HepG2 (cell line): ENCODE measurements around the gene ACD. TPM values are rescaled to one million over a fixed set of nuclear protein-coding genes. Genes with fewer than 3 reads are reported as not detected.

Experiments
- ATAC-seq: fragments of 200-7000 bp; cut with Tn5 transposase; 3 replicates; pipeline ENCODE4 v1.9.1; 2020; ENCODE audit warnings: mild to moderate bottlenecking, moderate library complexity
- BruUV-seq: library from RNA; stranded (reverse); fragments of 400-500 nt; replicated peaks from 2 replicates; lab custom pipeline; 2021; lab: Mats Ljungman, UMichigan
- CTCF ChIA-PET: fragments of 300-600 bp; formaldehyde crosslinking; extraction: SDS; loops from one replicate; lab custom pipeline; 2021; ENCODE audit warnings: low total read pairs, inconsistent platforms, low intra/inter-chr PET ratio; lab: Yijun Ruan, JAX
- POLR2A ChIA-PET: fragments of 350-600 bp; sonication (Branson Sonifier 250); formaldehyde crosslinking; loops from one replicate; lab custom pipeline; 2020; ENCODE audit warnings: antibody characterized with exemption, inconsistent platforms; lab: Yijun Ruan, JAX
- DNase-seq: peaks from one replicate; pipeline ENCODE4 v3.0.0-alpha.2; 2015; ENCODE audit warnings: low spot score
- FAIRE-seq: peaks from 3 replicates; lab custom pipeline; 2011; peaks lifted over from hg19 to GRCh38; lab: Jason Lieb, UNC
- H2AFZ ChIP-seq: one replicate; pipeline ENCODE4 v1.6.1; 2011; ENCODE audit warnings: low read length, inconsistent platforms
- H3K27ac ChIP-seq: fragments of 300-600 bp; 3 replicates; pipeline ENCODE4 v1.8.0; 2011; ENCODE audit warnings: mixed run types, mild to moderate bottlenecking, mixed read lengths, low read length, inconsistent platforms; ENCODE audit not compliant: insufficient read depth; ENCODE audit errors: extremely low read length
- H3K27me3 ChIP-seq, 2 experiments: fragments of 200-600 bp in 1 of 2; 2 replicates in 1 of 2; 3 replicates in 1 of 2; pipeline versions ENCODE4 v1.6.0 to v1.8.0; 2011; ENCODE audit warnings: low read length in 2 of 2, mild to moderate bottlenecking in 2 of 2, moderate library complexity in 2 of 2, inconsistent platforms in 1 of 2; ENCODE audit not compliant: insufficient read depth in 2 of 2, control insufficient read depth in 1 of 2
- H3K36me3 ChIP-seq, 2 experiments: fragments of 200-600 bp in 1 of 2; replicated peaks in 1 of 2; 2 replicates in 1 of 2; 3 replicates in 1 of 2; pipeline versions ENCODE4 v1.5.1 to v1.8.0; 2011; ENCODE audit warnings: low read length in 2 of 2, inconsistent platforms in 1 of 2; ENCODE audit not compliant: insufficient read depth in 2 of 2, control insufficient read depth in 1 of 2
- H3K4me1 ChIP-seq: 2 replicates; pipeline ENCODE4 v1.5.1; 2012; ENCODE audit warnings: low read length, inconsistent platforms; ENCODE audit not compliant: insufficient read depth
- H3K4me2 ChIP-seq: 2 replicates; pipeline ENCODE4 v1.6.0; 2011; ENCODE audit warnings: low read depth, low read length, inconsistent platforms
- H3K4me3 ChIP-seq, 3 experiments: fragments of 200-600 bp in 1 of 3; sonication (generic), shearing (Covaris generic) in 1 of 3; replicated peaks in 1 of 3; 2 replicates each; pipeline ENCODE4 v1.5.1; 2011 to 2016; ENCODE audit warnings: low read length in 3 of 3, inconsistent platforms in 2 of 3, low read depth in 2 of 3, mild to moderate bottlenecking in 2 of 3, control low read depth in 1 of 3, mixed read lengths in 1 of 3; ENCODE audit not compliant: insufficient read depth in 1 of 3
- H3K79me2 ChIP-seq: one replicate; pipeline ENCODE4 v1.6.1; 2011; ENCODE audit warnings: low read length, inconsistent platforms; ENCODE audit not compliant: insufficient read depth
- H3K9ac ChIP-seq: 2 replicates; pipeline ENCODE4 v1.6.0; 2011; ENCODE audit warnings: mild to moderate bottlenecking, low read depth, low read length, inconsistent platforms; ENCODE audit not compliant: insufficient read depth
- H3K9me3 ChIP-seq: 2 replicates; pipeline ENCODE4 v1.5.1; 2012; ENCODE audit warnings: mild to moderate bottlenecking, low read length
- H4K20me1 ChIP-seq: 2 replicates; pipeline ENCODE4 v1.6.0; 2011; ENCODE audit warnings: inconsistent platforms, mild to moderate bottlenecking, low read length, moderate library complexity; ENCODE audit not compliant: insufficient read depth
- ADNP ChIP-seq: sonication (generic); formaldehyde crosslinking; IDR thresholded peaks from 2 replicates; pipeline ENCODE4 v1.4.0; 2020; ENCODE audit warnings: missing genetic modification reagents
- ATF6 ChIP-seq: sonication (generic); formaldehyde crosslinking; conservative IDR thresholded peaks from 2 replicates; pipeline ENCODE4 v1.4.0; 2020; ENCODE audit warnings: missing genetic modification reagents
- BORCS8-MEF2B ChIP-seq: sonication (generic); formaldehyde crosslinking; IDR thresholded peaks from 2 replicates; pipeline ENCODE4 v1.8.0; 2022; ENCODE audit warnings: mild to moderate bottlenecking, missing genetic modification reagents
- IRF2 ChIP-seq: IDR thresholded peaks from 2 replicates; pipeline ENCODE4 v1.6.1; 2018; ENCODE audit warnings: missing genetic modification reagents, missing compliant biosample characterization
- LBX2 ChIP-seq: sonication (generic); formaldehyde crosslinking; IDR thresholded peaks from 2 replicates; pipeline ENCODE4 v1.5.0; 2020; ENCODE audit warnings: missing genetic modification reagents, mild to moderate bottlenecking, borderline replicate concordance
- MYNN ChIP-seq: sonication (generic); formaldehyde crosslinking; IDR thresholded peaks from 2 replicates; pipeline ENCODE4 v1.4.0; 2020; ENCODE audit warnings: mild to moderate bottlenecking, low read depth, missing genetic modification reagents
- NCOA1 ChIP-seq: sonication (generic); formaldehyde crosslinking; IDR thresholded peaks from 2 replicates; pipeline ENCODE4 v1.9.0; 2021; ENCODE audit warnings: missing genetic modification reagents
- NFIB ChIP-seq: sonication (generic); formaldehyde crosslinking; IDR thresholded peaks from 2 replicates; pipeline ENCODE4 v1.9.0; 2021; ENCODE audit warnings: missing genetic modification reagents, mild to moderate bottlenecking, borderline replicate concordance
- PRDM10 ChIP-seq: sonication (generic); formaldehyde crosslinking; IDR thresholded peaks from 2 replicates; pipeline ENCODE4 v1.4.0; 2020; ENCODE audit warnings: low read depth, missing genetic modification reagents
- REPIN1 ChIP-seq: sonication (generic); formaldehyde crosslinking; IDR thresholded peaks from 2 replicates; pipeline ENCODE4 v1.8.0; 2022; ENCODE audit warnings: missing genetic modification reagents, low read depth, mild to moderate bottlenecking, borderline replicate concordance
- SMAD1 ChIP-seq: sonication (generic); formaldehyde crosslinking; IDR thresholded peaks from 2 replicates; pipeline ENCODE4 v1.4.0; 2020; ENCODE audit warnings: missing genetic modification reagents, low read depth, mild to moderate bottlenecking, borderline replicate concordance
- TEF ChIP-seq: sonication (generic); formaldehyde crosslinking; IDR thresholded peaks from 2 replicates; pipeline ENCODE4 v1.5.0; 2020; ENCODE audit warnings: missing genetic modification reagents
- ZNF101 ChIP-seq: sonication (generic); formaldehyde crosslinking; IDR thresholded peaks from 2 replicates; pipeline ENCODE4 v1.4.0; 2020; ENCODE audit warnings: mild to moderate bottlenecking, low read depth, missing genetic modification reagents, borderline replicate concordance
- ZNF24 ChIP-seq: fragments of 450-650 bp; IDR thresholded peaks from 2 replicates; pipeline ENCODE4 v1.6.1; 2017; ENCODE audit warnings: antibody characterized with exemption, mild to moderate bottlenecking
- ZNF703 ChIP-seq: sonication (generic); formaldehyde crosslinking; IDR thresholded peaks from 2 replicates; pipeline ENCODE4 v1.5.1; 2020; ENCODE audit warnings: missing genetic modification reagents, mild to moderate bottlenecking, moderate library complexity, borderline replicate concordance
- ZNF781 ChIP-seq: sonication (generic); formaldehyde crosslinking; IDR thresholded peaks from 2 replicates; pipeline ENCODE4 v1.5.1; 2020; ENCODE audit warnings: borderline replicate concordance, mild to moderate bottlenecking, missing genetic modification reagents; ENCODE audit errors: not compliant biosample characterization
- WGBS: methylation state at CpG from one replicate; pipeline ENCODE4 v1.1.6; 2017; ENCODE audit warnings: low lambda C conversion rate; 5-methylcytosine and 5-hydroxymethylcytosine counted together
- in situ Hi-C: cut with HindIII; loops from 2 replicates; pipeline ENCODE4 v1.10.0; 2017; ENCODE audit warnings: low pct_unique_long_range_greater_than_20kb; ENCODE audit not compliant: extremely low pct_ligation_motif_present
- intact Hi-C: fragments of 100-400 bp; cut with micrococcal nuclease; formaldehyde crosslinking; loops from one replicate; pipeline ENCODE4 v1.10.0; 2022; ENCODE audit not compliant: unreplicated experiment
- polyA plus RNA-seq, 8 experiments: library from polyadenylated mRNA; depleted of rRNA in 3 of 8; stranded (reverse) in 7 of 8; unstranded in 1 of 8; fragments of >200 nt; fragmentation: Illumina TruSeq in 4 of 8; extraction: Trizol in 4 of 8; gene quantifications; 2 replicates each; pipeline versions ENCODE4 v1.2.1 to v1.2.3, GENCODE V29; 2011 to 2016; ENCODE audit warnings: low read depth in 4 of 8, missing spikeins in 1 of 8, mixed read lengths in 1 of 8; ENCODE audit not compliant: insufficient read depth in 1 of 8
- total RNA-seq, 5 experiments: library from RNA; depleted of rRNA; stranded (reverse); fragments of >200 nt; fragmentation: Illumina TruSeq; extraction: Trizol; gene quantifications; 2 replicates each; pipeline ENCODE4 v1.2.3, GENCODE V29; 2016; ENCODE audit warnings: low read depth in 1 of 5

ACD gene
- total and polyA plus RNA-seq, 2 of the 13 experiments (the other 11 are each of a cell fraction or from before 2014, with no cell fraction given), result 32.6 to 38.3 TPM

GRCh38 chr16:67708368-67708771 is 48.3 kb upstream of the ACD start (continued):
- TF ChIP-seq ATF6 (CRISPR knock-in tag) (no peak), NCOA1 (CRISPR knock-in tag) (no peak), IRF2 (CRISPR knock-in tag) (no peak)
- TF ChIP-seq, all 625 proteins: peak for 0

GRCh38 chr16:67707790-67708189 is 47.7 kb upstream of the ACD start:
- Histone ChIP-seq H3K27ac (no peak overlapping the region), H3K4me2 (no peak overlapping the region), H3K27me3 (no peaks in the 10 kb centered on the region), H3K4me3 (no peak overlapping the region), H3K9ac (no peak overlapping the region), H2AFZ (no peak overlapping the region), H3K79me2 (peaks cover 19% of the 10 kb centered on the region), H3K36me3 (peaks cover 0 to 2% of the 10 kb centered on the region in 2 experiments; a peak in 2 of 5 replicates), H3K4me1 (peaks cover 11% of the 10 kb centered on the region; the same call in 1 of the 2 replicates), H4K20me1 (no peaks in the 10 kb centered on the region), H3K9me3 (no peaks in the 10 kb centered on the region)
- BruUV-seq, result no TSS peak
- ATAC-seq (no peak), FAIRE-seq (no peak), DNase-seq (no peak)
- WGBS, result 94% methylated on average over 5 of the region's 5 CpGs
- ChIA-PET CTCF (no interaction called here), POLR2A (no interaction called here)
- in situ Hi-C loops (no loop called here), intact Hi-C loops (no loop called here)
- no peak for TF ChIP-seq SMAD1 (CRISPR knock-in tag)
- no peak for TF ChIP-seq ZNF101 (CRISPR knock-in tag)
- TF ChIP-seq PRDM10 (CRISPR knock-in tag), result no peak
- TF ChIP-seq LBX2 (CRISPR knock-in tag), result no peak
- TF ChIP-seq ZNF703 (CRISPR knock-in tag), result no peak
- no peak for TF ChIP-seq ZNF781 (CRISPR knock-in tag)
- TF ChIP-seq TEF (CRISPR knock-in tag), result no peak
- no peak for TF ChIP-seq BORCS8-MEF2B (CRISPR knock-in tag)
- TF ChIP-seq MYNN (CRISPR knock-in tag), result no peak
- no peak for TF ChIP-seq NFIB (CRISPR knock-in tag)
- no peak for TF ChIP-seq ZNF24
- TF ChIP-seq ADNP (CRISPR knock-in tag), result no peak
- TF ChIP-seq REPIN1 (CRISPR knock-in tag), result no peak
